ENCODE results near the gene NPIPB2. TPM values are rescaled to one million over a fixed set of nuclear protein-coding genes. Genes with fewer than 3 reads are reported as not detected.

The NPIPB2 gene
- total RNA-seq, 1 experiment from 2014 or later, result 10.3 TPM

DNA sequence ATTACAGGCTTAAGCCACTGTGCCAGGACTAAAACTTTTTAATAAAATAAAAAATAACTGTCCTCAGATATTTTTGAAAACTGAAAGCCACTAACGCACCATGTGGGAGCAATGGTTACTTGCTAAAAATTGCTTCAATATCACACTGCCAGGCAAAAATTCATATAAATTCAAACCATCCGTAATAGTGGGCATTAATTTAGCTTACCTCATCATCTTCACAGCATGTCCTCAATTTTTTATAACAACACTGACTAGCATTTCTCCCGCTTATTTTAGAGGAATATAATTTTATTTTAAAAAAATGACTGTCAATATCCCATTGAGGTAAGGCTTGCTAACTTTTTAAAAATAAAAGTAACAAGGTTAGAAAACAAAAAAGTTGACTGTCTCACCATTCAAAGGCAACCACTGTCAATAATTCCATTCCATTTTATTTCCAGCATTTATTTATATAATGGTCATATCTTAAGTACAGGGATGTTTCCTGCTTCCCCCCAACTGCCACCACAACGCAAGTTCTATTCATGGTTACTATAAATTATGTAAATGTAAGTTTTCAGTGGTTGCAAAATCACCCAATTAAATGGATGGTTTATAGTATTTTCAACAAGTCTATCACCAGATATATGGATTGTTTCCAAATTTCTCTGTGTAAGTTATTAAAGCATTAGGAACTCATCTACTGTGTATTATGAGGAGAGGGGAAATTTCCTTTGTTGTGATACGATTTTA is 51.4 kb downstream of the NPIPB2 start:
- ChIA-PET CTCF (no interaction called here), POLR2A (interaction anchor here (0.7 kb wide), 1 partner anchor 10 kb away, joined by 3 read pairs; no protein-coding TSS in a partner anchor)
- no peak for ATAC-seq
- intact Hi-C loops (cut with micrococcal nuclease; ENCODE audit: unreplicated experiment) (no loop called here), in situ Hi-C loops (cut with HindIII; ENCODE audit: low pct_unique_long_range_greater_than_20kb, low sequenced_read_pairs) (no loop called here)
- H3K36me3 ChIP-seq (ENCODE audit: control insufficient read depth, insufficient read depth, low read length), result peaks cover 36% of the 10 kb centered on the region
- no peaks in the 10 kb centered on the region for H3K27me3 ChIP-seq (ENCODE audit: control insufficient read depth, insufficient read depth, low read length)
- TF ChIP-seq, protein P1, sequence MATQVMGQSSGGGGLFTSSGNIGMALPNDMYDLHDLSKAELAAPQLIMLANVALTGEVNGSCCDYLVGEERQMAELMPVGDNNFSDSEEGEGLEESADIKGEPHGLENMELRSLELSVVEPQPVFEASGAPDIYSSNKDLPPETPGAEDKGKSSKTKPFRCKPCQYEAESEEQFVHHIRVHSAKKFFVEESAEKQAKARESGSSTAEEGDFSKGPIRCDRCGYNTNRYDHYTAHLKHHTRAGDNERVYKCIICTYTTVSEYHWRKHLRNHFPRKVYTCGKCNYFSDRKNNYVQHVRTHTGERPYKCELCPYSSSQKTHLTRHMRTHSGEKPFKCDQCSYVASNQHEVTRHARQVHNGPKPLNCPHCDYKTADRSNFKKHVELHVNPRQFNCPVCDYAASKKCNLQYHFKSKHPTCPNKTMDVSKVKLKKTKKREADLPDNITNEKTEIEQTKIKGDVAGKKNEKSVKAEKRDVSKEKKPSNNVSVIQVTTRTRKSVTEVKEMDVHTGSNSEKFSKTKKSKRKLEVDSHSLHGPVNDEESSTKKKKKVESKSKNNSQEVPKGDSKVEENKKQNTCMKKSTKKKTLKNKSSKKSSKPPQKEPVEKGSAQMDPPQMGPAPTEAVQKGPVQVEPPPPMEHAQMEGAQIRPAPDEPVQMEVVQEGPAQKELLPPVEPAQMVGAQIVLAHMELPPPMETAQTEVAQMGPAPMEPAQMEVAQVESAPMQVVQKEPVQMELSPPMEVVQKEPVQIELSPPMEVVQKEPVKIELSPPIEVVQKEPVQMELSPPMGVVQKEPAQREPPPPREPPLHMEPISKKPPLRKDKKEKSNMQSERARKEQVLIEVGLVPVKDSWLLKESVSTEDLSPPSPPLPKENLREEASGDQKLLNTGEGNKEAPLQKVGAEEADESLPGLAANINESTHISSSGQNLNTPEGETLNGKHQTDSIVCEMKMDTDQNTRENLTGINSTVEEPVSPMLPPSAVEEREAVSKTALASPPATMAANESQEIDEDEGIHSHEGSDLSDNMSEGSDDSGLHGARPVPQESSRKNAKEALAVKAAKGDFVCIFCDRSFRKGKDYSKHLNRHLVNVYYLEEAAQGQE (IDR thresholded peaks at IDR 0.05; ENCODE audit: insufficient read depth in 1 of 2, low read depth in 2 of 2, low read length in 1 of 2), result no peak
- TF ChIP-seq TCF7L2 (IDR thresholded peaks at IDR 0.05; ENCODE audit: low read depth, low read length) (no peak), POLR2AphosphoS5 (IDR thresholded peaks at IDR 0.05; ENCODE audit: low read depth, low read length) (no peak), SIN3A (IDR thresholded peaks at IDR 0.05; ENCODE audit: borderline replicate concordance, insufficient read depth, low read depth, low read length) (no peak)
- TF ChIP-seq, protein P2, sequence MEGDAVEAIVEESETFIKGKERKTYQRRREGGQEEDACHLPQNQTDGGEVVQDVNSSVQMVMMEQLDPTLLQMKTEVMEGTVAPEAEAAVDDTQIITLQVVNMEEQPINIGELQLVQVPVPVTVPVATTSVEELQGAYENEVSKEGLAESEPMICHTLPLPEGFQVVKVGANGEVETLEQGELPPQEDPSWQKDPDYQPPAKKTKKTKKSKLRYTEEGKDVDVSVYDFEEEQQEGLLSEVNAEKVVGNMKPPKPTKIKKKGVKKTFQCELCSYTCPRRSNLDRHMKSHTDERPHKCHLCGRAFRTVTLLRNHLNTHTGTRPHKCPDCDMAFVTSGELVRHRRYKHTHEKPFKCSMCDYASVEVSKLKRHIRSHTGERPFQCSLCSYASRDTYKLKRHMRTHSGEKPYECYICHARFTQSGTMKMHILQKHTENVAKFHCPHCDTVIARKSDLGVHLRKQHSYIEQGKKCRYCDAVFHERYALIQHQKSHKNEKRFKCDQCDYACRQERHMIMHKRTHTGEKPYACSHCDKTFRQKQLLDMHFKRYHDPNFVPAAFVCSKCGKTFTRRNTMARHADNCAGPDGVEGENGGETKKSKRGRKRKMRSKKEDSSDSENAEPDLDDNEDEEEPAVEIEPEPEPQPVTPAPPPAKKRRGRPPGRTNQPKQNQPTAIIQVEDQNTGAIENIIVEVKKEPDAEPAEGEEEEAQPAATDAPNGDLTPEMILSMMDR (IDR thresholded peaks at IDR 0.05), result no peak
- H3K4me1 ChIP-seq (ENCODE audit: control insufficient read depth, insufficient read depth, low read length), result no peaks in the 10 kb centered on the region
- no peaks in the 10 kb centered on the region for H3K9me3 ChIP-seq (ENCODE audit: control insufficient read depth, insufficient read depth, low read depth, low read length)
- TSS peak; percentile 61 for BruUV-seq (replicated peaks)
- no peak overlapping the region for H3K27ac ChIP-seq (ENCODE audit: low read length)
- H3K4me3 ChIP-seq (ENCODE audit: low read depth in 2 of 2, low read length in 2 of 2), result no peak overlapping the region
- no peak for DNase-seq (ENCODE audit: low read depth, low spot score)

DNA sequence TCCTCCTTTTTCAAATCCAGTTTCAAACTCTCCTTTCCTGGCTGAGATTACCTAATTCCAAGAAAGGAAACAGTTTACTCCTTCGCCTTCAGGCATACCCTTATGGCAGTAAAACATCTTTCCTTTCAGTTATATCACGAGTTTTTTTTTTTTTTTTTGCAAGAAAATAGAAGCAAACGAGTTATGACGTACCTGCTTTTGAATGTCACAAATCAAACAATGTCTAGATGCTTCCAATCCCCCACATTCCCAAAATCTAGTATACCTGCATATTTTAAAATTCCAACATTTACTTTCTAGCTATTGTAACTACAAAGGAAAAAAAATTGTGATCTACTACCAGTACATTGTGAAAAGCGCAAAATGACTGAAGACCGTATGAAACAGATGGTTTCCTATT is 55.0 kb downstream of the NPIPB2 start:
- TF ChIP-seq TCF7L2 (IDR thresholded peaks at IDR 0.05; ENCODE audit: low read depth, low read length) (no peak), POLR2AphosphoS5 (IDR thresholded peaks at IDR 0.05; ENCODE audit: low read depth, low read length) (no peak)
- TF ChIP-seq, protein P2 (IDR thresholded peaks at IDR 0.05), result no peak
- TF ChIP-seq, protein P1 (IDR thresholded peaks at IDR 0.05; ENCODE audit: insufficient read depth in 1 of 2, low read depth in 2 of 2, low read length in 1 of 2), result no peak
- Histone ChIP-seq H3K27me3 (ENCODE audit: control insufficient read depth, insufficient read depth, low read length) (no peaks in the 10 kb centered on the region), H3K4me1 (ENCODE audit: control insufficient read depth, insufficient read depth, low read length) (no peaks in the 10 kb centered on the region), H3K4me3 (ENCODE audit: low read depth in 2 of 2, low read length in 2 of 2) (no peak overlapping the region), H3K9me3 (ENCODE audit: control insufficient read depth, insufficient read depth, low read depth, low read length) (no peaks in the 10 kb centered on the region), H3K36me3 (ENCODE audit: control insufficient read depth, insufficient read depth, low read length) (peaks cover 38% of the 10 kb centered on the region), H3K27ac (ENCODE audit: low read length) (no peak overlapping the region)
- DNase-seq (ENCODE audit: low read depth, low spot score) (no peak), ATAC-seq (no peak)
- no TSS peak for BruUV-seq (replicated peaks)
- in situ Hi-C loops (cut with HindIII; ENCODE audit: low pct_unique_long_range_greater_than_20kb, low sequenced_read_pairs) (no loop called here), intact Hi-C loops (cut with micrococcal nuclease; ENCODE audit: unreplicated experiment) (no loop called here)
- POLR2A ChIA-PET, result no interaction called here
- CTCF ChIA-PET, result no interaction called here

All from Panc1 (cell line).